Activated B cell treated with CpG ODN at 0.5 μM for 24 hours (primary cell): ENCODE data around the gene NRARP. TPM values are rescaled to one million over a fixed set of nuclear protein-coding genes. Genes with fewer than 3 reads are reported as not detected.

Experiments used
- ATAC-seq: fragments of 200-7000 bp; cut with Tn5 transposase; one replicate; pipeline ENCODE4 v1.10.0; 2021; ENCODE audit warnings: low read depth, mild to moderate bottlenecking, moderate library complexity
- CTCF ChIA-PET: fragments of 350-600 bp; sonication (Branson Sonifier 250); formaldehyde crosslinking; loops from one replicate; lab custom pipeline; 2021; ENCODE audit warnings: antibody characterized with exemption; lab: Charles Lee
- POLR2A ChIA-PET: fragments of 350-600 bp; sonication (Branson Sonifier 250); formaldehyde crosslinking; loops from one replicate; lab custom pipeline; 2021; ENCODE audit warnings: antibody characterized with exemption; lab: Charles Lee
- DNase-seq: peaks from one replicate; pipeline ENCODE4 v3.0.0; 2022
- H3K27ac Mint-ChIP-seq: one replicate; pipeline ENCODE4 v1.8.0; 2020; ENCODE audit warnings: mixed read lengths
- H3K27me3 Mint-ChIP-seq: one replicate; pipeline ENCODE4 v1.8.0; 2021; ENCODE audit warnings: mixed read lengths
- H3K36me3 Mint-ChIP-seq: one replicate; pipeline ENCODE4 v1.8.0; 2021; ENCODE audit warnings: low read depth, mixed read lengths
- H3K4me1 Mint-ChIP-seq: one replicate; pipeline ENCODE4 v1.8.0; 2021; ENCODE audit warnings: mixed read lengths
- H3K4me3 Mint-ChIP-seq: one replicate; pipeline ENCODE4 v1.8.0; 2020; ENCODE audit warnings: mild to moderate bottlenecking, mixed read lengths
- H3K9me3 Mint-ChIP-seq: one replicate; pipeline ENCODE4 v1.8.0; 2020; ENCODE audit warnings: mixed read lengths
- intact Hi-C: fragments of 100-400 bp; cut with micrococcal nuclease; formaldehyde crosslinking; loops from one replicate; pipeline ENCODE4 v1.15.1; 2024
- total RNA-seq: library from RNA; stranded (reverse); gene quantifications from 2 replicates; pipeline ENCODE4 v1.2.3, GENCODE V29; 2022
- TF ChIP-seq, protein P1 (sequence below): fragments of 200-600 bp; IDR thresholded peaks from one replicate; pipeline ENCODE4 v1.8.0; 2022; ENCODE audit warnings: antibody characterized with exemption, mild to moderate bottlenecking

Gene NRARP
- total RNA-seq, 1 donor from 2014 or later = 3.0 TPM

DNA sequence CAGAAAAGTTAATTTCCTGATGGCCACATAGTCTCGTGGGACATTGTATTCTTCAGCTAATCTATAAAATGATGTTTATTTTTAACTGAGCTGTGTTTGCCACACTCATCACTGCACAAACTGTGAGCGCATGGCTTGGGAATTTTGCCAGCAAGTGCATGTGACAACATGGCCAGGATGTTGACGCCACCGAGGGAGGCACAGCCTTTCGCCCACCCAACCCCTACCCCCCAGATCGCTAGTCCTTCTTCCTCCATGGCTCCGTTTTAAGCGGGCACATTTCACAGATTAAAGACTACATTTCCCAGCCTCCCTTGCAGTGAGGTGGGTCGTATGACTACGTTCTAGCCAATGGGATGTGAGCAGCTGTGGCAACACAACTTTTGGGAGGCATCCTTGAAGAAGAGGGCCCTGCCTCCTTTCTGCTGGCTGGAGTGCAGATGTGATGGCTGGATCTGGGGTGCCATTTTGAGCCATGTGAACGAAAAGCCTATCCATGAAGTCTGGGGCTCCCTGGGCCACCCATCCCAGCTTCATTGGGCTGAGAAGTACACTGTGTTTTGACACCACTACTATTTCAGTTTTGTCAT, 7.9 kb downstream of the NRARP start:
- H3K27ac Mint-ChIP-seq = no peak overlapping the region
- DNase-seq (no peak), ATAC-seq (peak; percentile 49)
- peaks cover 22% of the 10 kb centered on the region for H3K27me3 Mint-ChIP-seq
- no peaks in the 10 kb centered on the region for H3K9me3 Mint-ChIP-seq
- intact Hi-C loops = loop anchor here (2.0 kb wide), 2 partner anchors 113 to 151 kb away; no protein-coding TSS in a partner anchor
- POLR2A ChIA-PET = interaction anchor here (0.5 to 1.1 kb wide), 4 partner anchors 8 to 256 kb away, joined by 3 to 8 read pairs (median 4); partner anchors contain the start of genes NRARP and PNPLA7
- CTCF ChIA-PET = interaction anchor here (2.0 kb wide), 1 partner anchor 10 kb away, joined by 4 read pairs; no protein-coding TSS in a partner anchor
- H3K4me3 Mint-ChIP-seq = peak overlapping the region; percentile 46
- TF ChIP-seq, protein P1, sequence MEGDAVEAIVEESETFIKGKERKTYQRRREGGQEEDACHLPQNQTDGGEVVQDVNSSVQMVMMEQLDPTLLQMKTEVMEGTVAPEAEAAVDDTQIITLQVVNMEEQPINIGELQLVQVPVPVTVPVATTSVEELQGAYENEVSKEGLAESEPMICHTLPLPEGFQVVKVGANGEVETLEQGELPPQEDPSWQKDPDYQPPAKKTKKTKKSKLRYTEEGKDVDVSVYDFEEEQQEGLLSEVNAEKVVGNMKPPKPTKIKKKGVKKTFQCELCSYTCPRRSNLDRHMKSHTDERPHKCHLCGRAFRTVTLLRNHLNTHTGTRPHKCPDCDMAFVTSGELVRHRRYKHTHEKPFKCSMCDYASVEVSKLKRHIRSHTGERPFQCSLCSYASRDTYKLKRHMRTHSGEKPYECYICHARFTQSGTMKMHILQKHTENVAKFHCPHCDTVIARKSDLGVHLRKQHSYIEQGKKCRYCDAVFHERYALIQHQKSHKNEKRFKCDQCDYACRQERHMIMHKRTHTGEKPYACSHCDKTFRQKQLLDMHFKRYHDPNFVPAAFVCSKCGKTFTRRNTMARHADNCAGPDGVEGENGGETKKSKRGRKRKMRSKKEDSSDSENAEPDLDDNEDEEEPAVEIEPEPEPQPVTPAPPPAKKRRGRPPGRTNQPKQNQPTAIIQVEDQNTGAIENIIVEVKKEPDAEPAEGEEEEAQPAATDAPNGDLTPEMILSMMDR = no peak
- H3K4me1 Mint-ChIP-seq = peaks cover 10% of the 10 kb centered on the region
- H3K36me3 Mint-ChIP-seq = no peaks in the 10 kb centered on the region

DNA sequence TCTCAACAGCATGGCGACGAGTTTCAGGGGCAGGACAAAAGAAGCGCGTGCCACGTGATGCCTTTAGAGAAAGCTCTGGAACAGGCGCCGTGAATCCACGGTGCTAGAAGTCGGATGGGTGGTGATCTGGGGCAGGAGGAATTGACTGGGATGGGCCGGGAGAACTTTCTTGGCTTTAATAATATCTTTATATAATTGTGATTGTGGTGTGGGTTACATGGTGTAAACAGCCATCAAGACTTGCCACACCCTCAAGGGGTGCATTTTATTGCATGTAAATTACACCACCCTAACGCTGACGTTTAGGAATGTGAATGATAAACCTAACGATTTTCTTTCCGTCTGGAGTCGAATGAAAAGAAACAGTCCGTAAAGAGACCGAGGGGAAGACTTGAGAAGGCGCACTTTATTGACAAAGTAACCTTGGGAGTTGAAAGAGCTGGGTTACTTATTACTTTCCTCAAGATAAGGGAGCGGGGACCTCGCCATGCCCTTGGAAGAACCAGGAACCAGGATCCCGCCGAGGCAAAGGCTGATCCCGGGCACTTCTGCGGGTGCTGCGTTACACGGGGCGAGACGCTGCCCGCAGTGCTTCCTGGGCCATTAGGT, 8.5 kb downstream of the NRARP start:
- DNase-seq = no peak
- H3K4me1 Mint-ChIP-seq = peaks cover 10% of the 10 kb centered on the region
- no peak for ATAC-seq
- intact Hi-C loops = loop anchor here (2.0 kb wide), 2 partner anchors 113 to 151 kb away; no protein-coding TSS in a partner anchor
- no peak overlapping the region for H3K4me3 Mint-ChIP-seq
- TF ChIP-seq, protein P1 = no peak
- no peaks in the 10 kb centered on the region for H3K9me3 Mint-ChIP-seq
- POLR2A ChIA-PET = interaction anchor here (0.5 to 1.1 kb wide), 2 partner anchors 9 to 257 kb away, joined by 3 to 5 read pairs; partner anchors contain the start of genes NRARP and PNPLA7
- CTCF ChIA-PET = interaction anchor here (2.0 kb wide), 1 partner anchor 9 kb away, joined by 4 read pairs; no protein-coding TSS in a partner anchor
- H3K27ac Mint-ChIP-seq = no peak overlapping the region
- peaks cover 22% of the 10 kb centered on the region for H3K27me3 Mint-ChIP-seq
- no peaks in the 10 kb centered on the region for H3K36me3 Mint-ChIP-seq

DNA sequence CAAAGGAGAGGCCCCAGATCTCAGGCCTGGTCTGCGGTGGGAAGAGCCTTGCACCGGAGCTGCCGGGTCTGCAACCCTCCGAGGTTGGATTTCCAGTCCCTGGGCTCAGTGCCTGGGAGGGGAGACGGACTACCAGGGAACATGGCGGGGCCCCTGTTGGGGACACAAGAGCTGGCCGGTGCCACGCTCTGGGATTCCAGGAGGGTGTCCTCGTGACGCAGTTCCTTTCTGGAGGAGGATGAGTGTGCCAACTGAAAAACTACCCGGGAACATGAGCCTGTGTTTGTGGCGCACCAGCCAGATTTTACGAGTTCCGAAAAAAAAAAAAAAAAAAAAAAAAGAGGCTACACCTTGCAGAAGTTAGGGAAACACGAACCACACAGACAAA, 9.0 kb downstream of the NRARP start:
- no peak overlapping the region for H3K4me3 Mint-ChIP-seq
- ATAC-seq (no peak), DNase-seq (no peak)
- H3K36me3 Mint-ChIP-seq = no peaks in the 10 kb centered on the region
- intact Hi-C loops = no loop called here
- peaks cover 20% of the 10 kb centered on the region for H3K27me3 Mint-ChIP-seq
- ChIA-PET POLR2A (interaction anchor here (1.1 kb wide), 1 partner anchor 9 kb away, joined by 3 read pairs; the partner anchor contains the start of gene NRARP), CTCF (no interaction called here)
- no peak overlapping the region for H3K27ac Mint-ChIP-seq
- TF ChIP-seq, protein P1 = no peak
- peaks cover 10% of the 10 kb centered on the region for H3K4me1 Mint-ChIP-seq
- no peaks in the 10 kb centered on the region for H3K9me3 Mint-ChIP-seq

DNA sequence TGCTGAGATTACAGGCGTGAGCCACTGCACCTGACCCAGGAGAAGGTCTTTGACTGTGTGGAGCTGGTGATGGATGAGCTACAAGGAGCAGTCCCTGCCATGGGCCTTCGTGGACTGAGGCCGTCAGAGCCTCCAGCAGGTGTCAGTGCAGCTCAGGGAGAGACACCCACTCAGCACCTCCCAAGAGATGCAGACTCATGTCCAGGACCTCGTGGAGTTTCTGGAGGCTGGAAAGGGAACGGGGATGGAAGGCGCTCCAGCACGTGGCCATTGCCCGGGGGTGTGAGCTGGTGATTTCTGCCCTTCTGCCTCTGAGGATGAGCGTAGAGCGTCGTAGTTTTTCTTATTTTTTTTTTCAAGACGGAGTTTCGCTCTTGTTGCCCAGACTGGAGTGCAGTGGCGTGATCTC, 15.1 kb downstream of the NRARP start:
- H3K9me3 Mint-ChIP-seq = no peaks in the 10 kb centered on the region
- H3K4me1 Mint-ChIP-seq = peaks cover 30% of the 10 kb centered on the region
- ChIA-PET CTCF (interaction anchor here (0.9 to 1.6 kb wide), 4 partner anchors 15 to 238 kb away, joined by 4 to 6 read pairs (median 5); partner anchors contain the start of genes NOXA1 and NRARP), POLR2A (interaction anchor here (0.6 to 2.1 kb wide), 7 partner anchors 10 to 357 kb away, joined by 3 to 9 read pairs (median 6); partner anchors contain the start of genes CYSRT1, NRARP, TOR4A and TUBB4B)
- DNase-seq = no peak
- H3K36me3 Mint-ChIP-seq = peaks cover 6% of the 10 kb centered on the region
- TF ChIP-seq, protein P1 = no peak
- peak overlapping the region; percentile 81 for H3K27ac Mint-ChIP-seq
- ATAC-seq = peak; percentile 30
- intact Hi-C loops = loop anchor here (2.0 kb wide), 1 partner anchor 46 kb away; the partner anchor contains the start of gene TUBB4B
- H3K4me3 Mint-ChIP-seq = no peak overlapping the region
- H3K27me3 Mint-ChIP-seq = no peaks in the 10 kb centered on the region
